GM21447 (cell line): ENCODE results near the gene ZNF516.
A peak's percentile ranks its signal among the peaks of the same experiment; 100 is the strongest.

Experiments used
- ATAC-seq: cut with Tn5 transposase; IDR thresholded peaks from one replicate; pipeline ENCODE4 v1.9.1; 2021; ENCODE audit not compliant: unreplicated experiment

ZNF516 gene

GRCh38 chr18:76514573-76514972 is 19.5 kb upstream of the ZNF516 start:
- ATAC-seq = no peak

DNA sequence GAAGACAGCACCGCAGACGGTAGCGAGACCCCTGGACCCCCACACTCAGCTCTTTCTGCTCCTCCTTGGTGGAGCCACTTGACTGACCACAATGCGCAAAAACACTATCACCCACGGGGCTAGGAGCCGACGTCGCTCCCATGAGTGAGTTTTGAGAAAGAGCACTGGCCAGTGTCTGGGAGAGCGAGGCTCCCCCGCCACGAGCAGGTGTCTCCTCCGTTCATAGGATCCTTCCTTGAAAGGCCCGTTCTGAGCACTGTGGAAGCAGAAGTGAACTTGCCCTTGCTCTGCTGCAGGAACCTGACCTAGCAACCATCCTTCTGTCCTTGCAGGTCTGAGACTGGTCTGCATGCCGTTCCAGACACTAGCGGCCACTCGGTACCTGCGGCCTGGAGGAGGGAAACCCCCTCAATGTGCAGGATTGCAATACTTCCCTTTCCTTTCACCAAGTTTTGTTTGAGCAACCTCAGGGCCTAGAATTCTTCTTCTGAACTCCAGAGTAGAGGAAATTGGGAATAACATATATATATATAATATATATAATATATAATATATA is 12.9 kb upstream of the ZNF516 start:
- ATAC-seq = no peak

DNA sequence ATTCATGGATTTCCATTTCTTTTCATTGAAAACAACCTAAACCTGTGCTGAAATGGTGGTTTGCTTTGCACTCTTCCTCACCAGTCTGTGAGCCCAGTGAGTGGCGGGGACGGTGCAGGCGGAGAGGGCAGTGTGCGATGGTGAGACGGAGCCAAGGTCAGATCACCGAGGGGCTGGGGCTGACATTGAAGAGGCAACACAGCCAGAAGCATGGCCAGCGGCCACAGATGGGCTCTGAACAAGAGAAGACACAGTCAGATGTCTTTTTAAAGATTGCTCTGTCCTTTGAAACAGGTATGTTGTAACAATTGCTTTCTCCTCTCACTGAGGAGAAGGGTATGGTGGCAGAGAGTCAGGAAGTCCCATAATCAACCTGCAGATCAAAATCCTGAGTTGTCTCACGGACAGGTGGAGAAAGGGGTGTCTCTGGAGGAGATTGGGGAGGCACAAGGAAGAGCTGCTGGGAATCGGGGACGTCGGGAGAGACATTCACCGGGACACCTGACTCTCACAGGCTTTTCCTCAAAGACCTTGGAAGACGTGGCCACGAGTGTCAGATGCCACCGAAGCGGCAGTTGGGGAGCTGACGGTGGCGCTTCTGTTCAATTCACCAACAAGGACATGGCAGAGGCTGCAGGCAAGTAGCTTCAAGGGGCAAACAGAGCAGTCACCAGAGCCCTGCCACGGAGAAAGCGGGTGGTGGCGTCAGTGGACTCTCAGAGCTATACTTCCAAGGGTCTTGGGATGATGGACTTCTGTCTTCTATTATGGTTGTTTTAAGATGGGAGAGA is 12.1 kb upstream of the ZNF516 start:
- ATAC-seq = no peak

DNA sequence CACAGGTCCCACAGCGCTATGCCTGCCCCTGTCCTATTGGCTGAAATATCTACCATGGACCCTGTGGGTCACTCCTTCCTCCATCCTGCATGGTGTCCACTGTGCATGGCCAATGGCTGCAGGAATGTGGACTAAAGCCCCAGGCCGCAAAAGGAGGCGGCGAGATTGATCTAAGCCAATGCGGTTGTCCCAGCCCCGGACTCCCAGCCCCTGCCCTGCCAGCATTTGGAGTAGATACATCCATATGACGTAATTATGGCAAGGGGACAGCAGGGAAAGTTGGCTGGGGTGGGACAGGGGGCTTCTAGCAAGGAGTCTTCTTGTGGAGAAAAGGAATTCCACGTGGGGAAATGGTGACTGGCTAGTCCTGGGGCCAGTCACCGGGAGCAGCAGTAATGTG is 11.4 kb upstream of the ZNF516 start:
- no peak for ATAC-seq

DNA sequence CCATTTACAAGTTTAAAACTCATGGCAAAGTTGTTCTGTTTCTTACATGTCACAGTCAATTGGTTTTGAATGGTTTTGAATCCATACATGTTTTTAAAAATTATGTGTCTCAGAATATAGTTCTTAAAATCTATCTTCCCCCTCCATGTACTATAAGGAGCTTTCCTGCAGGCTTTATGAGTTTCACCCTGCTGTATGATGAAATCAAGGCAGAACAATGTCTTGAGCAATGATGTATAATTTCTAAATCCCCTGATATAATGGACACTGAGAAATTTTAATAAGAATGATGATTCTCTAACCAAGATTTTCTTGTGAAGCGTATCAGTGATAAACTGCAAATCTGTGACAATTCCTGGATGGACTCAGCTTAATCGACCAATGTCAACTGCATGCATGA is 10.6 kb upstream of the ZNF516 start:
- no peak for ATAC-seq

DNA sequence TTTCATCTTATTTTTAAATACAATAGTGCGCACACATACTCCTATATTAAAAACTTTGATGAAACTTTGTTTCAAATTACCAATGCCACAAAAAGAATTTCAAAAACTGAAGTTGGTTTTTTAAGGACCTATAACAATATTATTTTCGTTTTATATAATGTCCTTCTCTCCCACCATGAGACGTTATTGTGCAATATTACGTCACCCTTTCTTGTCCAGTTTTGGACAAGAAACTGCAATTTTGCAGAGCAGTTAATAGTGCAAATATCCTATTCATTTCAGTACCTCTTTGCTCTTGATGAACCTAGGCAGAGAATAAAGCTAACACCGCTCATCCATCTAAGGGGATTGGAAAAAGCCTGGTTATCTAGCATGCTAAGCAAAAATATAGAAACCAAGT is 9.7 kb upstream of the ZNF516 start:
- no peak for ATAC-seq

DNA sequence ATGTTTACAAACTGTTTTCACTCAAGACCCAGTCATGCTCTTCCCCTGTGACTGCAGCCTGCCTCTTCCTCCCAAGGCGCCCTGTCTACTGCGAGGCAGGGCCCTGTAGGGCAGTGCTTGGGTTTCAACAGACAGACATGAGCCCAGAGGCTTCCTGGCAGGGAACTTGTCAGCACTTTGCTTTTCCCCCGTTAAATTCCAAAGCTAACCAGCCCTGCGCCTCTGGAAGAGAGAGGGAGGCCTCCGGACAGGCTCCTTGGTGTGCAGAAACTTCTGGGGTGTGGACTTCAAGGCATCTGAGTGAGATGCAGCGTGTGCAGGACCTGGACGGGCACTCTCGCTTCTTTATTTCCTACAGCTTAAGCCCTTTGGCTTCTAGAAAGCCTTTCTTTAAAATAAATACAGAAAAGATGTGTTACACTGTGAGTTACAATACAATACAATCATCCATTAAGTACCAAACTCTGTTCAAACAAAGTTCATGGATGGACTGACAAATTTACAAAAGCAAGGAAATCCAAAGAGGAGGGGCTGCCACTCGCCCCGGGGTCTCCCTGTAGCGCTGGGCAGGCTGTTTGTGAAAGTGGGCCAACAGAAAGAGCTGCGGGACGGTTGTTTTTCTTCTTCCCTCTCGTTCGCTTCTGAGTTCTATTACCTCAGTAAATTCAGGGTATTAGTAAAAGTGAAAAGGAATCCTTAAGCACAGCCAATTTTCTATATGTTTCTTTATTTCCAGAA is 8.8 kb upstream of the ZNF516 start:
- no peak for ATAC-seq

DNA sequence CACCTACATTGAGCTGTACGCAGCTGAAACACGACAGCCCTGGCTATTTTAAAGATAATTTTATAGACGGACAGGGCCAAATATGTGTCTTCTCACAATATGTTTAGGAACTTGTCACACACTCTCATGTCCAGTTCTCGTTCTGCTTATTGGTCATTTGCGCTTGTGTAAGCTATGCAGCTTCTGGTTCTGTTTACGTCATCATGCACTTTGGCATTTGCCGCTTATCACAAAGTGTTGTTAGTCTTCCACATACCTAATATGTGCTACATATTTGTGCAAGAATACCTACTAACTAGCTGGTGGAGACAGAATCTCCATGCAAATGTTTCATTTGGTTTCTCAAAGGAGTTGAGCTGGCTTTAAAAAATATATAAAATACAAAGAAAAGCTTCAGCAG is 7.5 kb upstream of the ZNF516 start:
- ATAC-seq = no peak

- ATAC-seq = peak; percentile 91
These were observed 4.7 kb upstream of the ZNF516 start for GRCh38 chr18:76499637-76500340.

GRCh38 chr18:76499021-76499420 is 4.0 kb upstream of the ZNF516 start:
- ATAC-seq = no peak

DNA sequence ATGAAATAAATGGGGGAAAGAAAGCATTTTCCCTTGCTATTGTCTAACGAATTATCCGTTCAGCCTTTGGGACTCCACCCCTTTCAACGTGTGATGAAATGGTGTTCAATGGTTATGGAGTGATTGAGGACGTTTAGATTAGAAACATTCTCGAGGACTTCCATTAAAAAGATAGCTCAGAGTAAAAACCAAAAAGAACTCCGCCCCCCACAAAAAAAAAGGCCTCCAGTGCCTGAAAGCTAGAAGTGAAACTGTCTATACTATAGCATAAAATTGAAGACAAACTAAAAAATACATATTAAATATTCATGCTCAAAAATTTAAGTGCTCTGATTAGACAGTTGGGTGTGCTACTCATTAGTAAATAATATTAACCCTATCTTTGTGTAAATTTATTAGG is 3.0 kb upstream of the ZNF516 start:
- no peak for ATAC-seq

DNA sequence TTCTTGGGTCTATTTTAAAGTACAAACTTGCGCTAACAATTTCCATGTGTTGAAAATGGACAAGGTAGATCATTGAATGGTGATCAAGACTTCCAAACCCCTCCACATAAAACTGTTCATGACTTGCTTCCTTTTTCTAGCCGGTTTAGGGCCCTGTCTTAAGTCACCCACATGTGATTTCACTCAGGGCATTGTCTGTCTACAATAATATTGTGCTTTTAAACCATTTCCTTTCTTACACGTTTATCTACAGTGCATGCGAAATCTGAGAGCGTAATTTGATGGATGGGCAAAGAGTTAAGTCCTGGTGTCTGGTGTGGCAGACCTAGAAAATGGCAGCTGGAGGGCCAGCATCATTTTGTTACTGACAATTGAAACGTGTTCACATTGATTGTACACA is 2.0 kb upstream of the ZNF516 start:
- ATAC-seq = no peak

- ATAC-seq = no peak
These were observed 1.3 kb upstream of the ZNF516 start for GRCh38 chr18:76496194-76496890.

DNA sequence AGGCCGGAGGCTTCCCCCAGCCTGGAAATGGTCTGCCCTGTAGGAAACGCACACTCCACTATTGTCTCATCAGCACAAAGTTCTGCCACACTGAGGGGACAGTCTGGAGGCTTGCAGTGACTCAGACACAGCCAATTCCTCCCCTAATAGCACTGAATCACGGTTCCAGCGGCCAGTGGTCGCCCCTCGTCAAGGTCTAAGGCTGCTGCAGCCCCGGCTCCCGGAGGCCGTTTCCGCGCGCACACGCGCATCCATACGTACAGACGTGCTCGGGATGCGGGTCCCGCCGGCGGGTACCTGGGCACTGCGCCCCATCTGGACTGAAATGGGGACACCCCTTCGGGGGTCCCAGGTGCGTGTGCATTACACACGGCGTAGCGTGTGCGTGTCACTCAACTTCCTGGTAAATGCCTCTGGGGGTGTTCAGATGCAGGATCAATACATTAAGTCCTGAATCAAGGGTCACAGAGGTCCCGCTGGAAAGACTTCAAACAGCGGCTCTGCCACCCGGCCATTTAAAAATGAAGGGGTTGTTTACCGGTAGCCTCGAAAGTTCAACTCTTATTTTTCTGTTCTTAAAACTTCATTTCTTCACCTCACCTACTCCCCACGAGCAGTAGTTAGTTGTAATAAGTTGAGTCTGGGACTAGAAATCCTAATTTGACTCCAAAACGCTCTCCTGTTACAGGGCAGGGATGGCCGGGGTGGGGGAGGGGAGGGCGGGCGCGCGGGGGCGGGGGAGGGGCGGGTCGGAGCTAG is 572 bp upstream of the ZNF516 start:
- no peak for ATAC-seq

DNA sequence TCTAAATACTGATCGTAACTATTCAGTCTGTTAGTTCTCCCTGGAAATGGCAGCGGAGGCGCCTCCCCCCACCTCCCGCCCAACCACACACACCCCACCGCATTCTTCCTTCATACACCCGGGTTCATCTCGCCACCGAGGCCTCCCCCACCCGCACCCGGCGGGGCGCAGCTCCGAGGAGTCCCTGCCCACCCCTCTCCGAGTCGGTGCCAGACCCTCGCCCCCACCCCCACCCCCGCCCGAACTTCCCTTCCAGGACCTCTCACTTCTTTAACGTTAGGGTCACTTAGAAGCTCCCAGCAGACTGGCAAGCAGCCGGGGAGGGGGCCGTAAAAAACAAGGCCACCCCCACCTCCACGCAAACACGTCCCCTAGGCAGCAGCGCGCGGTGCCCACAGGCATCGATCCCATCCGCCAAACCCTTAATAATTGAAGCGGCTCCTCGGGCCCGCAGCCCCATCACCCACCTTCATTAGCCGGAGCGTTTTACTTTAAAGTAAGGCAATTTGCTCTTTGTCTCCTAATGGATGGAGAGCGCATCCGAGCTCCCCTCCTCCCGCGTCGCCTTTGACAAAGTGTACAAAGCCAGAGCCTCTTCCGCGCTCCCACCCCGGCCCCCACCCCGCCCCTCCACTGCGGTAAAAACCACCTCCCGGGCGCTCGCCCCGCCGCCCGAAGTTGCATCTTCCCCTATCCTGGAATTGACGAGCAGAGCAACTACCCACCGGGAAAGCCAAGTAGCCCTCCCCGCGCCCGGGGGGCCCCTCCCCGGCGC is 624 bp downstream of the ZNF516 start:
- no peak for ATAC-seq

DNA sequence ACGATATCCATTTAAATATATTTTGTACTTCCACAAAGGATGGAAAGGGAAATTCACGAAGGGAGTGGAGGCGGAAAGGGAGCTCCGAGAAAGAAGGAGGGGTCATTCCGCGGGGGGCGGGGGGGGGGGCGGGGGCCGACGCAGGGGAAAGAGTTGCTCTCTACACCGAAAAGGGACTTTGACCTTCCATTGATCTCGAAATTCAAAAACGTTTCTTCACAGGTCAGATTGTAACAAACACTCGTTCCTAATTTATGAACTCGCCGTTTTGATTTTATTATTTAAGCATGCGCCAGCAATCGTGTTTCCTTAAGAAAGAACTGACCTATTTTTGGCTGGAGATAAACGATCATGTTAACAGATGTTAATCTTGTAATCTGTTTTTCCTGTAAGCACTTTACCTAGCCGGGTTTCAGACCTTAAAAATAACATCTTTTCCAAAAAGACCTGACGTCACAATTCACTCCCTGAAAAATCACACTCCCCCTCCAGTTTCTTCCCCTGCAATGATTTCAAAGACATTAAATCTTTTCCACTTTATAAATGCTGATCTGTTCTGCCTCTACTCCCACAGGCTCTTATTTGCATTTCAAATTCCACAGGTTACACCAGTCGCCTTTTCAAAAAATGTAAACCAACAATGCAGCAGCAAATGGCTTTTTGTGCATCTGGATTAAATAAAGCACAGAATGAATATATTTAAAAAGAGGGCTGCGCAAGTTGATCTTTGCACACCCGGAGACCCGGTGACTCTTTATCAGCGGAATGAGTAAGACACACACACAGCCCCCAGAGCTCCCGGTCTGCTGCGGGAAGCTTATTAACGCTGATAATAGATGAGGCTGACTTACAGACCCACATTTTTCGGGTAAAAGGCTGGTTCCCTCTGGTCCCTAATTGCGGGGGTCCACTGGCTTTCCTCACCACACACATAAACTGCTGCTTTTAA is 1.6 kb downstream of the ZNF516 start:
- ATAC-seq = peak; percentile 9

DNA sequence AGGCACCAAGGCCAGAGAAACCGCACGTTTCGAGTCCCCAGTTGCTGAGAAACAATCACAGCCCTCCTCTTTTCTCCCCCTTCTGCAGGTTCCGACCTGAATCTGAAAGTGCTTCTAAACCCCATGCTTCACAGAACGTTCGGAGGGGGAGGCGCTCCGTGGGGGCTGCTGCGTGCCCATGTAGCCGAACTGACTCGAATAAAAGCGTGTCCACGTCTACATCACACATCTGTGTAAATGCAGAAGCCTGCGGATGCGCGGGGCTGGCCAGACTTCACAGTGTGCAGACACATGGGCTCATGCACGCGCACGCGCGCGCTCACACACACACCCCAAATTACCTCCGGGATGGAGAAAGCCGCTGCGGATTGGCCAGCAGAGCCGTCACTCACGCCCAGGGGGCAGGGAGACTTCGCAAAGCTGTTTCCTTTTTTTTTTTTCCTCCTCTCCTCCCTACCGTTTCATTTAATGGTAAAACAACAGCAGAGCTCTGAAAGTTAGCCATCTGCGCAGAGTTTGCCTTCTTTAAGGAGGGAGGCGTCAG is 2.3 kb downstream of the ZNF516 start:
- ATAC-seq = peak; percentile 66
